CD4-positive, alpha-beta T cell treated with Interleukin-15 for 4 hours (primary cell): Measurements from ENCODE around the gene CATSPER1.

ENCODE experiments used
- DNase-seq: peaks from one replicate; pipeline ENCODE4 v3.0.0-alpha.2; 2020; ENCODE audit warnings: low spot score

The CATSPER1 gene

GRCh38 chr11:66026017-66026529, at the start of gene CATSPER1:
Gene CATSPER1 (minus strand): TSS chr11:66026479. CDS start chr11:66026379, 100 bp downstream.
- DNase-seq, result no peak

- DNase-seq, result no peak
These were observed 49.0 kb upstream of the CATSPER1 start for GRCh38 chr11:66075273-66075672.

GRCh38 chr11:66073669-66074068, 47.4 kb upstream of the CATSPER1 start:
- no peak for DNase-seq

- DNase-seq, result no peak
These were observed 46.2 kb upstream of the CATSPER1 start for GRCh38 chr11:66072518-66072917.

- DNase-seq, result no peak
These were observed 45.8 kb upstream of the CATSPER1 start for GRCh38 chr11:66072081-66072480.

- DNase-seq, result no peak
These were observed 45.1 kb upstream of the CATSPER1 start for GRCh38 chr11:66071381-66071801.

- DNase-seq, result no peak
These were observed 44.5 kb upstream of the CATSPER1 start for GRCh38 chr11:66070604-66071380.

- peak; percentile 79 for DNase-seq
These were observed 43.7 kb upstream of the CATSPER1 start, which contains the start of gene PACS1 for GRCh38 chr11:66069715-66070603. Gene PACS1 (plus strand): TSS chr11:66070272. CDS start chr11:66070487, 215 bp downstream.

- DNase-seq, result no peak
These were observed 42.8 kb upstream of the CATSPER1 start for GRCh38 chr11:66068923-66069714.

GRCh38 chr11:66068154-66068821, 42.0 kb upstream of the CATSPER1 start:
- DNase-seq, result peak; percentile 78

- no peak for DNase-seq
These were observed 41.4 kb upstream of the CATSPER1 start for GRCh38 chr11:66067640-66068039.

- DNase-seq, result no peak
These were observed 40.5 kb upstream of the CATSPER1 start for GRCh38 chr11:66066751-66067150.

- no peak for DNase-seq
These were observed 38.3 kb upstream of the CATSPER1 start for GRCh38 chr11:66064571-66064970.

GRCh38 chr11:66063900-66064299, 37.6 kb upstream of the CATSPER1 start:
- DNase-seq, result no peak

GRCh38 chr11:66062408-66062807, 36.1 kb upstream of the CATSPER1 start:
- DNase-seq, result no peak

GRCh38 chr11:66061268-66061667, 35.0 kb upstream of the CATSPER1 start:
- no peak for DNase-seq

- no peak for DNase-seq
These were observed 33.8 kb upstream of the CATSPER1 start for GRCh38 chr11:66059966-66060680.

GRCh38 chr11:66056501-66056900, 30.2 kb upstream of the CATSPER1 start:
- DNase-seq, result no peak

GRCh38 chr11:66055021-66055420, 28.7 kb upstream of the CATSPER1 start:
- DNase-seq, result no peak

GRCh38 chr11:66052664-66052982, 26.3 kb upstream of the CATSPER1 start:
- DNase-seq, result no peak
